Mesothelial cell of epicardium (in vitro differentiated cells): Measurements from ENCODE around the gene MUSTN1. TPM values are rescaled to one million over a fixed set of nuclear protein-coding genes. Genes with fewer than 3 reads are reported as not detected.

Source experiments
- DNase-seq, 2 experiments: peaks; one replicate each; pipeline ENCODE4 v3.0.0; 2021; ENCODE audit warnings: low spot score in 2 of 2; ENCODE audit not compliant: unreplicated experiment in 2 of 2
- H3K27ac Mint-ChIP-seq: 2 replicates; pipeline ENCODE4 v1.8.0; 2021; ENCODE audit warnings: mixed read lengths
- H3K27me3 Mint-ChIP-seq: 2 replicates; pipeline ENCODE4 v1.8.0; 2021; ENCODE audit warnings: low read depth, mixed read lengths
- H3K36me3 Mint-ChIP-seq: 2 replicates; pipeline ENCODE4 v1.8.0; 2021; ENCODE audit warnings: mixed read lengths
- H3K4me1 Mint-ChIP-seq: 2 replicates; pipeline ENCODE4 v1.8.0; 2021; ENCODE audit warnings: mixed read lengths
- H3K4me3 Mint-ChIP-seq: 2 replicates; pipeline ENCODE4 v1.8.0; 2021; ENCODE audit warnings: mild to moderate bottlenecking, moderate library complexity, mixed read lengths
- H3K9me3 Mint-ChIP-seq: 2 replicates; pipeline ENCODE4 v1.8.0; 2021; ENCODE audit warnings: mixed read lengths
- CTCF ChIP-seq: fragments of 200-600 bp; sonication (generic); IDR thresholded peaks from one replicate; pipeline ENCODE4 v1.5.0; 2021; ENCODE audit warnings: antibody characterized with exemption; ENCODE audit not compliant: unreplicated experiment
- total RNA-seq: library from RNA; stranded (reverse); gene quantifications from 3 replicates; pipeline ENCODE4 v1.2.1, GENCODE V29; 2021

MUSTN1 gene
- total RNA-seq, 1 donor from 2014 or later = 1.0 TPM

DNA sequence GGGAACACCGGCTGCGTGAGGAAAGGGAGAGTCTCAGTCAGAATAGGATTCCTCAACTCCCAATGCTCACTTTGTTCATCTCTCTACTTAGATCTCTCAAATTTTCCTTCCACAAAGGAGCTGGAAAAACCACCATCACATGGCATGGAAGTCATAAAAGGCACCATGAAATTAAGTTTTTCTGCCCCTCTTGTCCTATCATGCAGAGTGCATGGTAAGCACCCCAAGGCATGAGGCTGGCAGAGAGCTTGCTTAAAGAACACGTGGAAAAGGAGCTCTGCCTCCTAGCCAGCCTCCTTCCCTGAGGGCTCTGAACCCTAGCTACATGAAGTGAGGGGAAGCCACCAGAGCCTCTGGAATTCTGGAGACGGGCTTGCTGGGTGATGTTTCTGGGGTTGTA, 44.8 kb upstream of the MUSTN1 start:
- no peak overlapping the region for H3K4me3 Mint-ChIP-seq
- H3K27ac Mint-ChIP-seq = no peak overlapping the region
- no peaks in the 10 kb centered on the region for H3K27me3 Mint-ChIP-seq
- H3K4me1 Mint-ChIP-seq = no peaks in the 10 kb centered on the region
- no peak for DNase-seq
- peaks cover 1% of the 10 kb centered on the region for H3K9me3 Mint-ChIP-seq
- no peak for TF ChIP-seq CTCF
- peaks cover 1% of the 10 kb centered on the region for H3K36me3 Mint-ChIP-seq

DNA sequence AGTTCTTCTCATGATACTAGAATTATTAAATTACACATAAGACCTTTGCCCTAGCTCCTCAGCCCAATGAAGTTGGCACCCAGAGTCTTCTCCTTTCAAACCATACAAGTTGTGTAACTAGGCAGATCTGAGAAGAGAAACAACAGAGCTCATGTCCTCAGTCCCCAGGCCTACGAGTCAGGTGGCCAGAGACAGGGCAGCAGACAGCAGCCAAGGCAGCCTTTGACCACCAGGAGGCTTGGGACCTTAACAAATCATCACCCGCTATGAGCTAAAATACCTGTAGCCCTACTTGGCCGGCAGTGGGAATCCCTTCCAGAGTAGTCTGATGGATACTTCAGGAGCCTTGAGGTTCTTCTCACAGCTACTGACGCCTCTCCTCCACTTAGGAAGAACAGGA, 44.3 kb upstream of the MUSTN1 start:
- DNase-seq = no peak
- H3K9me3 Mint-ChIP-seq = no peaks in the 10 kb centered on the region
- H3K4me1 Mint-ChIP-seq = no peaks in the 10 kb centered on the region
- no peaks in the 10 kb centered on the region for H3K36me3 Mint-ChIP-seq
- no peaks in the 10 kb centered on the region for H3K27me3 Mint-ChIP-seq
- H3K4me3 Mint-ChIP-seq = no peak overlapping the region
- no peak for TF ChIP-seq CTCF
- H3K27ac Mint-ChIP-seq = no peak overlapping the region

- TF ChIP-seq CTCF = no peak
Measured at GRCh38 chr3:52877085-52877484, 42.3 kb upstream of the MUSTN1 start.

DNA sequence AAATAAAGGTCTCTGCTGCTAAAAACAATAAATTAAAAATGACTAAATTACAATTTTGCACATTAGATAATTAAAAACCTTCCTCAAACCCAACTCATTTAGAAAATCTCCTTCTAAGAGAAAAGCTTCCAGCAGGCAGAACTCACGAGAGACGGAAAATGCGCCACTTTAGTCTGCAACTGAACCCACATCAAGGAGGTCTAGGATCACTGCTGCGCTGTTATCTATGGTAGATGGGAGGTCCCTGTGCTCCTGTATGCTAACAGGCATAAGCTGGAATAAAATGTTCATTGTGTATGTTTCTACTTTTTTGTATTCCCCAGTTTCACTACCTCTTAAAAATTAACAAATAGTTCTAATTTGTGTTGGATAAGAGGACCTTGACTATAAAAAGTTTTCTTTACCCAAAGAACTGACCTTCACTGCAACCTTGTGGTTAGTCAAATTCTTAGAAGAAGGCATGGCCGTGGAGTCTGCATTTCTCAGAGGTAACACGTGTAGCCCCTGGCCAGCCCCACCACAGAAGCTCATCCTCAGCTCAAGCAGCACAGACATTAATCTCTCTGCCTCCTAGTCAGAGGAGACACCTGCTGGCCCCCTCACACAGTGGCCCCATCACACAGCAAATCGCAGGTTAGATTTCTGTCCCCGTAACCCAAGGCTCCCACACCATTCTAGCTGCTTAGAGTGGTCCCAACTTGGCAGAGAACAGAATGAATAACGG, 40.2 kb upstream of the MUSTN1 start:
- no peak for DNase-seq
- no peak overlapping the region for H3K4me3 Mint-ChIP-seq

More at GRCh38 chr3:52877085-52877484, 42.3 kb upstream of the MUSTN1 start:
- no peak overlapping the region for H3K27ac Mint-ChIP-seq
- no peaks in the 10 kb centered on the region for H3K4me1 Mint-ChIP-seq
- no peaks in the 10 kb centered on the region for H3K9me3 Mint-ChIP-seq
- no peaks in the 10 kb centered on the region for H3K27me3 Mint-ChIP-seq
- H3K4me3 Mint-ChIP-seq = no peak overlapping the region
- no peak for DNase-seq
- H3K36me3 Mint-ChIP-seq = no peaks in the 10 kb centered on the region

DNA sequence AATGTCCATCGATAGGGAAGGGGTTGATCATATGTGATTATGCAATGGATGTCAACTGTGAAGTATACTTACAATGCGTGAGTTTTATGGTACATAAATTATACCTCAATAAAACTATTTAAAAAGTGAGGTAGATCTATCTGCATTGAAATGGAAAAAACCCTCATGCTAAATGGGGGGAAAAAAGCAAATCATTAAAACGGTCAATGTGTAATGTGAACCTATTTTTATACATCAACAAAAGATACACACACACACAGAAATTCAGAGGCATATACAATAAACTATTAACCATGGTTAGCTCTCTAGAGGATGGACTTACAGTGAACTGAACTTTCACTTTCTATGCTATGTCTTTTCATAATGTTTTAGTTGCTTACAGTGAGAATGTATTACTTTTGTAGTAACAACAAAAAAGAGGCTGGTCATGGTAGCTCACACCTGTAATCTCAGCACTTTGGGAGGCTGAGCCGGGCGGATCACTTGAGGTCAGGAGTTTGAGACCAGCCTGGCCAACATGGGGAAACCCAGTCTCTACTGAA, 39.4 kb upstream of the MUSTN1 start:
- H3K36me3 Mint-ChIP-seq = no peaks in the 10 kb centered on the region
- no peaks in the 10 kb centered on the region for H3K4me1 Mint-ChIP-seq
- no peaks in the 10 kb centered on the region for H3K9me3 Mint-ChIP-seq
- H3K27me3 Mint-ChIP-seq = no peaks in the 10 kb centered on the region
- no peak for TF ChIP-seq CTCF
- H3K27ac Mint-ChIP-seq = no peak overlapping the region
- DNase-seq = no peak
- no peak overlapping the region for H3K4me3 Mint-ChIP-seq

More for the DNA sequence above, 40.2 kb upstream of the MUSTN1 start:
- H3K27me3 Mint-ChIP-seq = no peaks in the 10 kb centered on the region
- no peak overlapping the region for H3K27ac Mint-ChIP-seq
- H3K9me3 Mint-ChIP-seq = no peaks in the 10 kb centered on the region
- no peak for TF ChIP-seq CTCF
- no peaks in the 10 kb centered on the region for H3K36me3 Mint-ChIP-seq
- no peaks in the 10 kb centered on the region for H3K4me1 Mint-ChIP-seq
